Stimulated activated CD8-positive, alpha-beta memory T cell treated with anti-CD3 and anti-CD28 coated beads, Interleukin-15, amount 100 ng/mL, for 48 hours (primary cell): ENCODE data around the gene GJB6.
A peak's percentile ranks its signal among the peaks of the same experiment; 100 is the strongest.

Experiments used
- DNase-seq, 2 donors: peaks; one replicate each; pipeline ENCODE4 v3.0.0-alpha.2; 2020; ENCODE audit warnings: low read depth in 2 of 2

GJB6 gene

DNA sequence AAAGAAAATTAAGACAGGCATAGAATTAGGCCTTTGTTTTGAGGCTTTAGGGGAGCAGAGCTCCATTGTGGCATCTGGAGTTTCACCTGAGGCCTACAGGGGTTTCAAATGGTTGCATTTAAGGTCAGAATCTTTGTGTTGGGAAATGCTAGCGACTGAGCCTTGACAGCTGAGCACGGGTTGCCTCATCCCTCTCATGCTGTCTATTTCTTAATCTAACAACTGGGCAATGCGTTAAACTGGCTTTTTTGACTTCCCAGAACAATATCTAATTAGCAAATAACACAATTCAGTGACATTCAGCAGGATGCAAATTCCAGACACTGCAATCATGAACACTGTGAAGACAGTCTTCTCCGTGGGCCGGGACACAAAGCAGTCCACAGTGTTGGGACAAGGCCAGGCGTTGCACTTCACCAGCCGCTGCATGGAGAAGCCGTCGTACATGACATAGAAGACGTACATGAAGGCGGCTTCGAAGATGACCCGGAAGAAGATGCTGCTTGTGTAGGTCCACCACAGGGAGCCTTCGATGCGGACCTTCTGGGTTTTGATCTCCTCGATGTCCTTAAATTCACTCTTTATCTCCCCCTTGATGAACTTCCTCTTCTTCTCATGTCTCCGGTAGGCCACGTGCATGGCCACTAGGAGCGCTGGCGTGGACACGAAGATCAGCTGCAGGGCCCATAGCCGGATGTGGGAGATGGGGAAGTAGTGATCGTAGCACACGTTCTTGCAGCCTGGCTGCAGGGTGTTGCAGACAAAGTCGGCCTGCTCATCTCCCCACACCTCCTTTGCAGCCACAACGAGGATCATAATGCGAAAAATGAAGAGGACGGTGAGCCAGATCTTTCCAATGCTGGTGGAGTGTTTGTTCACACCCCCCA is 43.2 kb downstream of the GJB6 start:
- DNase-seq: no peak

DNA sequence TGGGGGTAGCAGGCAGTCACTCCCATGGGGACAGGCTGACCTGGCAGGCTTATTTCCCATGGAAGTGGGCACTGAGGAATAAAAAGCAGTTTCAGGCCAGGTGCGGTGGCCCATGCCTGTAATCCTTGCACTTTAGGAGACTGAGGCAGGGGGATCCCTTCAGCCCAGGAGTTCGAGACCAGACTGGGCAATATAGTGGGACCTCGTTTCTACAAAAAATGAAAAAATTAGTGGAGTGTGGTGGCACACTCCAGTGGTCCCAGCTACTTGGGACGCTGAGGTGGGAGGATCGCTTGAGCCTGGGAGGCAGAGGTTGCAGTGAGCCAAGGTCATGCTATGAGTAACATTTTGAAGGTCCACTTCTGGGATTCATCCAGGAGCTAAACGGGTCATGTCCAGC is 45.3 kb downstream of the GJB6 start:
- no peak for DNase-seq

DNA sequence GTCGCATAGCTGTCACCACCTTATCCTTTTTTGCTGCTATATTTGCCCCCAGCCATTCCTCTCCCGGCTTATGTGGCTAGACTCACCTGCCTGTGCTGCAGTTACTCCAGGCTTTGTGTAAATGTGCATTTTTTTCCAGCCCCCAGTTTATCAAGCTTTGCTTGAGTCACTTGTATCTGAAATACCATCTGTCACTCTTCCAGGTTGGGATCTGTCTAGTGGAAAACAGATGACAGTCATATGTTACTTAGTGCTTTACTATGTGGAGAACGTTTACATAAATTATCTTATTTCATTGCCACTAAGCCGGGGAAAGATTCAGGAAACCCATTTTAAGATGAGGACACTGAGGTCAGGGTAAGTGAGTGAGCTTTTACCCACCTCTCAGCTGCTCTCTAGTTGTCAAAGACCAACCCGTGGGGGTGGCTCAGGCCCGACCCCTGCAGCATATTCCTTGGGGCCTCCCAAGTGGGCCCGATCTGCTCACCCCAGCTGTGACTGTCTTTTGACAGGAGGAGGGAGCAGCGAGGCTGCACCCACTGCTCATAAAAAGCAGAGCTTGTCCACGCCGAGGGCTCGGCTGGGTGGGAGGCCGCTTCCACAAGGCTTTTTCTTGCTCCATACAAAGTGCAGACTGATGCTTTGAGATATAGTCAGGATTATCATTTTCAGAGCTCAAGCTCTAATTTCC is 46.6 kb downstream of the GJB6 start:
- no peak for DNase-seq

DNA sequence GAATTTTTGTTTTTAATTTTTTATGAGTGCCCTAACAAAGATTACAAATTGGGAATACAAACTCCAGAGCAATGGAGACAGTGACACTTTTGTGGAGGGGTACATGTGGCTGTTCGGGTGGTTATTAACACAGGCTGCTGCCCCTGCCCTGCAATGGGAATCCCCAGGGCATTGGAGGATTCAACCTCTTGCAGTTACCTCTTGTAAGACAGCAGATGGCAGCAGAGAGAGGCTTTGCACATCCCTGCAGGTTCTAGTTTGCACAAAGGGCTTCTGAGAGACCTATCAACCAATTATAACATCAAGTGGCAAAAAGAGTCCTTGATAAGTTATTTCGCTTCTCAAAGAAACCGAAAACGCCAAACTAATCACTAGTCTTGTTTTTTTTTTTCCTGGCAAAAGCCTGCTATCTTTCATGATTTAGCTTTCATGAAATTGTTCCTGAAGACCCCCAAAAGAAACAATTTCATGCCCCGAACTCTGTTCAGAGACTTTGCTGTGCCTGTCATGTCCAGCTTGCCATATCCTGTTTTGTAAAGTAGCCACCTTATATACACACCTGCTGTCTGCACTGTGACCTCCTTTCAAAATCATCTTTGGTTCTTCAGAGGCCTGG is 49.8 kb downstream of the GJB6 start:
- DNase-seq: no peak

DNA sequence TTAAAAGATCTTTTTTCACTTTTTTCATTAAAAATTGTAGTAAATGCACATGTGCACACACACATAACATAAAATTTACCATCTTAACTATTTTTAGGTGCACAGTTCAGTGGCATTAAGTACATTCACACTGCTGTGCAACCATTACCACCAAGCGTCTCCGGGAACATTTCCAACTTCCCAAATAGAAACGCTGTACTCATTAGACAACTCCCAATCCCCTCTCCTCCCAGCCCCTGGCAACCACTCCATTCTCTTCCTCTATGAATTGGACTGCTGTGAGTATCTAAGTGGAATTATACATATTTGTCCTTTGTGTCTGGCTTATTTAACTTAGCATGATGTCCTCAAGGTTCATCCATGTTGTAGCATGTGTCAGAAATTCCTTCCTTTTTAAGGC is 50.9 kb downstream of the GJB6 start:
- no peak for DNase-seq

DNA sequence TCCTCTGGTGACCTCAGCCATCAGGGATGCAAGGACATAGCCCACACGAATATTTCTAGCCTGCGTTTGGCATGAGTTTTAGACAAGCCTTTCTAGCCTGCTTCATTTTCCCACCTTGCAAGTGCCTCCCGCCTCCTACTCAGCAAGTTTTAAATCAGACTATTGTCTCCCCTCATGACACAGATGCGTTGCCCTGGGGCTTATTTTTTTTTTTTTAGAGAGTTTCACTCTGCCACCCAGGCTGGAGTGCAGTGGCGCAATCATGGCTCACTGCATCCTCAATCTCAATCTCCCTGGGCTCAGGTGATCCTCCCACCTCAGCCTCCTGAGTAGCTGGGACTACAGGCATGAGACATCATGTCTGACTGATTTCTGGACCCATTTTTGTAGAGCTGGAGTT is 54.0 kb downstream of the GJB6 start:
- DNase-seq: no peak

DNA sequence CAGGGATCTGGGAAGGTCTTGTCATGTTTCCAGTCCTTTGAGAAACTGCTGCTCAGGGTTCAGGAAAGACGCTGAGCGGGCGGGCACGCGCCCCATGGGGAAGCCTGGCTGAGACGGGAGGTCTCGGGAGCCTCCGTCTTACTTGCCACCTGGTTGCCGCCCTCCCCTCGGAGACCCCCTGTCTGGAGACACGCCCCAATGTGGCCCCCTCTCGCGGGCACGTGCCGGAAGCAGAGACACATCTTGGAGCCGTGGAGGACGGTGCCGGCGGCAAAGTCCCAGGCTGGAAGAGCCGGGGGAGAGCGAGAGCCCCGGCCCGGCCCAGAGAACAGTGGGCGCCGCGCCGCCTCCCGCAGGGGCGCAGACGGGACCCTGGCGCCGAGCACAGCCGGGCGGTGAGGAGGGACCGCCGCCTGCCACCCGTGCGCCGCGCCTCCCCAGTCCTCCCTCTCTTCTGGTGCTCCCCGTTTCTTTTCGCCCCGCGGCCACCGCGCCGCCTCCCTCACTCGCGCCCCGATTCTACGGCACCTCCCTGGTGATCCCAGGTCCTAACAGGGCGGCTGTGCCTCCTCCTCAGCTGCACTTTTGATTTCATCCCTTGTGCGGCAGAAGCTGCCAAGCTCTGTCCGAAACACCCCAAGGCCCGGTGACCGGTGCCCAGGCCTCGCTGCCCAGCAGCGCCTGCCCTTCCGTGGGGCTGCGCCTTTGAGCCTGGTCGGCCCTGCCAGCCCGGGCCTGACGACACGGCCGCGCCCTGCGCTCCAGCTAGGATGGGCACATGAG is 54.9 kb downstream of the GJB6 start:
- DNase-seq: no peak

DNA sequence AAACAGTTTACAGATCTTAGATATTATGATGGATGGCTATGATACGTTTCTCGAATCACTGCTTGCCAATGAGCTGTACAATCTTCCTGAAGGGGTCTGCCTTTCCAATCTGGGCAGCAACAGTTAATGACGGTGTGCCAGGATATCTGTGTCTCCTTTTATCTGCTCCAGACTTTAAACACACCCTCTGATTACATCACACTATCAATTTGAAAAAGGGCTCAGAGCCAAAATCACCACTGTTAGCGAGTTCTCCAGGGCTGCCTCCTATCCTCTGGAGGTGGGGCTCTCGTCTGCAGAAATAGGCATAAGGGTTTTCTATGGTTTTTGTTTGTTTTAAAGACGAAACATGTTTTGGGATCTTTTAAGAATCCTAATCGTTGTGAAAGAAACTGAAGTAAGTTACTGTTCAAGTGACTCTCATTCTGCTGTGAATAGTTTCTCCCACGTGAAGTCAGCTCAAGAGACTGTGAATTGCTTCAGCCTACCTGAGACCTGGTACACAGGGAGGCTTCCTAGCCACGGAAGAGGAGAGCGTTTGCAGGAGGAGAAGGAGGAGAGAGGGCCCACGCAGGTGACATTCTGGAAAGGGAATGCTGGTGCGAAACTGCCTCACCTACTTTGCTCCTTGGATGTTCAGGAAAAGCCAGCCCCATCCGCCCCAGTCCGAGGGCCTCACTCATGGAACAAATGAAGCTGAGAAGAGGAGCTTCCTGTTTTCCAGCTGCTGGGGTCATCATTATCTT is 56.0 kb downstream of the GJB6 start:
- no peak for DNase-seq

DNA sequence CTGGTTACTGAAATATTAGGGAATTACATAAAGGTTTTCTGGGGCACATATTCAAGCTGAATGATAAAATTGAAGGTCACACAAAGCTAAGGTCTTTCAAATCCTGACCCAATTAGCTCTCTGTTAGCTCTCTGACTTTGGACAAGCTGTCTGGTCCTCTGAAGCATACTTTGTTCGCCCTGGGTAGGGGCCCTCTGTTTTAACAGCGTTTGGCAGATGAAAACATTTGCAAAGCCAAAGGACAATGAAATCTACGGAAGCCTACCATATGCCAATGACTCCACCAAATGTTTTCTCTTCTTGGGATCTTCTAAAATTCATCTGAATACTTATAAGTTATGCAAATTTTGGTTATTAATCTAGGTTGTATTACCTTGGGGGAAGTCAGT is 56.7 kb downstream of the GJB6 start:
- no peak for DNase-seq

DNA sequence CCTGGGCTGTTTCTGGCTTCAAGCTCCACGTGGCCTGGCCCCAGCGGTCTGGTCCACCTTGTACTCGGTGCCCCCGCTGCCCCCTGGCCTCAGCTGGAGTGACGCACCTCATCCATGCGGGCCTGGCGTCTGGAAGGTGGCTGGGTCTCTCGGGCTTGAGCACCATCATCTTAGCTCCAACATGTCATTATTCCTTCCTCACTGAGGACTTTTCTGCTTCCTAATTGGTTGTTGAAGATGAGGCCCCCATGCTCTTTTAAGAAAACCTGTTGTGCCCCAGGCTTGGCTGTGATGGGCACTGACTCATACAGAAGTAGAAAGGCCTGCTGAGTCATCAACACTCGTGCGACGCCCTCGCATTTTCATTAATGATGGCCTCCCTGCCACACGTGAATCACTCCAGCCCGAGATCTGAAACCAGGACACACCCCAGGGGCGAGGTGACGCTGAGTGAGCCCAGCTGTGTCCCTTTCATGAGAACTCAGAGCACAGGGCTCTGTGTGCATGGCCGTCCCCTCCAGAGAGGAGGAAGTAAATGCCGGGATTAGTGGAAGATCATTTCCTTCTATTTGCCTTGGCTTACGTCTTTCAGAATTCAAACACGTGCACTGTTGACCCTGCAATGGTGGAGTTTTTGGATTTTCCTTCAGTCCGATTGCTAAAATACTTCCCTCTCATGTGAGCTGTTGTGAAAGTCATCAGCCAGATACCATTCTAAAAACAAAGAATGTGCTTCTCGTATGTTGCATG is 57.3 kb downstream of the GJB6 start:
- DNase-seq: peak; percentile 66 to 71

DNA sequence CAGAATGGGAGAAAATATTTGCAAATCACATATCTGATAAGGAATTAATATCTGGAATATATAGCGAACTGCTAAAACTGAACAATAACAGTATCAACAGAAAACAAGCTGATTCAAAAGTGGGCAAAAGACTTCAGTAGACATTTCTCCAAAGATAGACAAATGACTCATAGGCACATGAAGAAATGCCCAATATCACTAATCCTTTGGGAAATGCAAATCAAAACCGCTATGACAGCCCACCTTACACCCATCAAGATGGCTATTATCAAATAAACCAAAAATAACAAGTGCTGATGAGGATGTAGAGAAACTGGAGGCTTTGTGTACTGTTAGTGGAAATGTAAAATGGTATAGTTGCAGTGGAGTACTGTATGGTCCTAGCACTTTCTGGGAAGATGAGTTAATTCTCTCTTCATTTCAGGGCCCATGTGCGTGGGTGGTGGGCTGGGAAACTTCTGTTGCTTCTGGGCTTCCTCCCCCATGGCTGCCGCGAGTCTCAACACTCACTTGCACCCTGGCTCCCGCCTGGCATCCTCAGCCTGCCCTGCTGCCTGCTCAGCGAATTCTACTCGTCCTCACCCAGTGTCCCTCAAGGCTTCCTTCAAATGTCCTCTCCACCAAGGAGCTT is 58.9 kb downstream of the GJB6 start:
- no peak for DNase-seq
